Effector CD4-positive, alpha-beta T cell (primary cell): ENCODE data around the gene ETAA1.

Experiments
- DNase-seq: peaks from one replicate; pipeline ENCODE4 v3.0.0-alpha.2; 2020

ETAA1 gene

DNA sequence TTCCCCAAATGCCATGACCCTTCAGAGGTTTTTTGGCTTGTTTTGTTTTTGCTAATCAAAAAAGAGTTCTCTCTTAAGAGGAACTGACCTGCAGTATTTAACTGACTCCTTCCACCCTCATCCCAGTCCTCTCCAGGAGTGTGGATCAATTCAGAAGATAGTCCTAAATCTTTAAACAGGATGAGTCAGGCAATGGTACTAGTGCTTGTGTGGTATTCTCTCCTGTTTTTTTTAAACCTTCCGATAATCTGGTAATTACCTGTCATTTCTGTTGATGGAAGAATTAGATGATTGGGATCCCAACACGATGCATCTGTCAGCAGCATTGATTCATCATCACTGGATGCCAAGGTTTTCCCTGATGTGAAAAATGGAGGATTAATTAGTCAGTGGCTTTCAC, 41.2 kb downstream of the ETAA1 start:
- no peak for DNase-seq

DNA sequence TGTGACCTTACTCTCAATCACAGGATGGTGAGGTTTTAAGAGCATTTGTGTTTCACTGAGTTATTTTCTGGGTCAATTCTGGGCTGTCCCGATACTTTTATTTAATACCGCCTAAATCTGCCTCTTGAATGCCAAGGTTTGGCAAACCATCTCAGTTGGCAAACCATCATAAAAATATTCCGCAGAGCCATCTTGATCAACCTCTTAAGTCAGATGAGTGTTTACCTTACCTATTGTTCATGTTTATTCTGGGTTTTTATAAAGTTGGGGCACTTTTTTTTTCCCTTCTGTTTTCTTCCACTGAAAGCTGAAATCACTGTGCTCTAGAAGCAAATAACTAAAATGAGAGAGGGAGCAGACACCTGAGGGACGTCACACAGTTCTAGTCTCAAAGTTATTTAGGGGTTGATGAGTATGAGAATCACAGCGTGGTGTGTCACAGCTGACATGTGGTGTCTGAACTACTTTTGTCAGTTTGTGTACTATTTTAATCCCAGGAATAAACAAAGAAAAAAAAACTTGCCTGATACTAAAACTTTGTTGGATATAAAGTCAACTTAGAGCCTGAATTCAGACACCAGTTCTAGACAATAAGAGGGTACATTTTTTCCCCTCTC, 48.6 kb downstream of the ETAA1 start:
- DNase-seq: no peak

DNA sequence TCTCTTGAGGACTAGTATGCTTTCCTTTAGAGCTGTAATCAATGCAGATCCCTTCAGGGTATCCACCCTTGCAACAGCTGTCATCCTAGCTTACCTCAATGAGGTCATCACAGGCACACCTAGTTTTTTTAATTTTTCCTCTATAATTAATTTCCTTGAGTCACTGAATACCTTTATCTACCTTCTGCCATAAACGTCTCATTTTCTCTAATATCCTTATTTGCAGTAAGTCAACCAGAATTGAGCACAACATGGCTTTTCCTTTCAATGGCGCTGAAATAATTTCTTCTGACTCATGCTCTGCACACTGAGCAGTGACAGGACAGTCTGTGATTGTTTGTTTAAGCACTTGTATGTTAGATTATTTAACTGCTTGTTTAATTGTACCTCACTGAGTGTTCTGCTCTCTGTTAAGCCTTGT, 49.4 kb downstream of the ETAA1 start:
- no peak for DNase-seq

DNA sequence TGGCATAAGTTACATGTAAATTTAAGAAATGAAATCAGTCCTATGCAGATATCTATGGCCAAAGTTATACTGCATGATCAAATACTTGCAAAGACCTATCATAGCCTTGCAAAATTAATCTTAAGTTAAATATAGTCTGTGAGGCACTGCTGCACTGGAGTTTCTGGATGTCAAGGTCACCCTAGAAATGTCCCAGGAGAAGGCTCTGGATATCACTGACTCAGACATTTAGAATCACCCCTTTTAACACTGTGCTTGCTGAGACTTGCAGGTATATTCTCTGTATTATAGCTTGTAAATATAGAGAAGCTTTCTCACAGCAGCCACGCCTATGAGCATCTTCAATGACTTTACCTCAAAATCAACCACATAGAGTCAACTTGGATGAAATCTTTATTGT, 51.5 kb downstream of the ETAA1 start:
- no peak for DNase-seq

DNA sequence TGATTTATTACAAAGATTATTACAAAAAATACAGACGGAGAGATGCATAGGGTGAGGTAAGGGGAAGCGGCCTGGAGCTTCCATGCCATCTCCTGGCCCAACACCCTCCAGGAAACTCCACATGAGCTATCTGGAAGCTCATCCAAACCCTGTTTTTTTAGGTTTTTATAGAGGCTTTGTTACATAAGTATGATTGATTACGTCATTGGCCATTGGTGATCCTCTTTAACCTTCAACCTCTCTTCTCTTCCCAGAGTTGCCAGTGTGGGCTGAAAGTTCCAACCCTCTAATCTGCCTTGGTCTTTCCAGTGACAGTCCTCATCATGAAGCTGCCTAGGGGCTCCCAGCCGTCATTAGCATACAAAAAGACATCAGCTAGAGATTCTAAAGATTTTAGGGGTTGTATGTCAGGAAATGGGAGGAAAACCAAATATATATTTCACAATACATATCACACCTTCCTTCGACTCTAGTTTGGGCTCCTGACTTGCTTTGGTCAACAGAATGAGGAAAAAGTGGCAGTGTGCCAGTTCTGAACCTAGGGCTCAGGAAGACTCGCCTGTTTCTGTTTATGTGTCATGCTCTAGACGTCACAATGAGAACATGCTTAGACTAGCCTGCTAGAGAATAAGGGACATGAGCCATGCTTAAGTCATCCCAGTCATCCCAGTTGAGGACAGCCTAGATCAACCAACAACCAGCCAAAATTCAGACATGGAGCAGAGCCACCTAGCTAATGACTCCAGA, 54.1 kb downstream of the ETAA1 start:
- DNase-seq: no peak

DNA sequence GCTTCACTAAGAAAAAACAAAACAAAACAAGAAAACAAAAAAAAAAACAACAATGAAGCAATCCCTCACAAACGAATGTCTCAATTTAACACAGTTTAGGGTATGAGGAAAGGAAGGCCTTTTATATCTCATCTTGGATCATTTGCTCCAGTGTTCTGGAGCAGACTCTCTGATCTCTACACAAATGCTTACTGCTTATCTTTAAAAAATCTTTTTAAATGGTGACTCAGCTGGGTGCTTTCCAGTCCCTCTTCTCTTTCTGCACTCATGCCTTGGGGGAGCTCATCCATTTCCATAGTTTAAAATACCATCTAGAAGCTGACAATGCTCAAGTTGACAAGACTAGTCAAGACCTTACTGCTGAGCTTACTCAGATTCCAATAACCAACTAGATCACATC, 56.2 kb downstream of the ETAA1 start:
- no peak for DNase-seq

DNA sequence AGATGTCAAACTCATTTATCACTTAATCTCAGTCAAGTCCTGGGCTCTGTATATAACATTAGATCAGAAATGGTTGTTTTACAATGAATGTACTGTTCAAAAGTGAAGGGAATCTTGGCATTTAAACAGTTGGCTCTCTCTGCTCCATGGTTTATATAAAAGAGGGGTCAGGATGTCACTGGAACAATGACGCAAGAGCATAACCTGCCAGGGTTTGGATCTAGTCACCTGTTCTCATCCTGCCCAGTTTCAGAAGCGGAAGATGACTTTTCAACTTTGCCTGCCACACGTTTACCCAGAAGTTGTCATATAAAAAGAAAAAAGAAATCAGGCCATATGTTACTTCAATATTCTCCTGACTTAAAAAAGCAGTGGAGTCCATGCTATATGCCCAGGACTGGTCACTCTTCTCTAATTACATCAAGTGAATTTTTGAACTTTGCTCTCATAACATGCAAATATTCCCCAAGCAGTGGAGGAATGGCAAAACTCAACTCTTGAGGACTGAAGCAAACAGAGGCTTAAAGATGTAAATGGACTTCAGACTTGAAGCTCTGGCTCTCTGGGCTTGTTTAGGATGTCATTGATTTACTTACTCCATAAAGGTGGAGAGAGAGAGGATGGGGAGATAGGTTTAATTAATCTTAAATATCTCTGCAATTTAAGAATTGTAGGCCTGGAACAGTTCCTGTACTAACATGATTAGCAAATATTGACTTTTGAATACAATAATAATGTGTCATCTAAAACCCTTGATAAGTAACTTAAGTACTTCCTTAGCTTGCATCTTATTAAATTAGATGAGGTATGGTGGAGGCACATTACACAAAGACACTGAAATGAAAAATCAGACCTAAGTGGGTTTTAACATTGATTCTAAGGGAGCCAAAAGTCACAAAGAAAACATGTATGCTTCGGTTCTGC, 58.3 kb downstream of the ETAA1 start:
- no peak for DNase-seq

DNA sequence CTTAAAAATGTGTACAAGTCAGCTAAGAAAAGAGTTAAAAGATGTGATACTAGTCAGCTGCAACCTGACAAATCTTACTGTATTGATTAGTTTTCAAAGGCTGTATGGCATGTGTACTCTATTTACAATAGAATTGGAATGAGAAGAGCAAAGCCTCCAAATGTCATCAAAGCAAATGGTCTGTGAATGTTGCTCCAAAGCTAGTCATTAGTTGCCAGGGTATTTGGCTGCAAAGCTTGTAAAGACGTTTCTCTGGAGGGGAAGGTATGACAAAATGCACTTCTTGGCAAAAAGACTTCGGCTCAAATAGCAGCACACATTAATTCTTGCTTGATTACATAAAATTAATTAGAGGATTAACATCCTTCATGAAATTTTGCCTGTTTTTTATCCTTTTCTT, 59.3 kb downstream of the ETAA1 start:
- no peak for DNase-seq

DNA sequence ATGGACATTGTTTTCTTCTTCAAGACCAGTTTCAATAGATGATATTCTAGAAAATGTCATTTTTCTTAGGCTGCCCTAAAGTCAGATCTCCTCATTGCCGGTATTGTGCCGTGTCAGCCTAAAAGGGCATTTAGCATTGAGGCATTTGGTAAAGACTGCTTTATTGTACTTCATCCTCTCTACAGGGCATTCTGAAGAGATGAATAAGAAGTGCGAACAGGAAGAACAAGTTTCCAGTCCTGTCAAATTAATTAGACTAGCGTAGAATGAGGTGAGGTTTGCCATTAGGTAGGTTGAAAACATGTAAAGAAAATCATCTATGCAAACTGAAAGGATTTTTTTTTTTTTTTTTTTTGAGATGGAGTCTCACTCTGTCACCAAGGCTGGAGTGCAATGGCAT, 60.6 kb downstream of the ETAA1 start:
- no peak for DNase-seq

DNA sequence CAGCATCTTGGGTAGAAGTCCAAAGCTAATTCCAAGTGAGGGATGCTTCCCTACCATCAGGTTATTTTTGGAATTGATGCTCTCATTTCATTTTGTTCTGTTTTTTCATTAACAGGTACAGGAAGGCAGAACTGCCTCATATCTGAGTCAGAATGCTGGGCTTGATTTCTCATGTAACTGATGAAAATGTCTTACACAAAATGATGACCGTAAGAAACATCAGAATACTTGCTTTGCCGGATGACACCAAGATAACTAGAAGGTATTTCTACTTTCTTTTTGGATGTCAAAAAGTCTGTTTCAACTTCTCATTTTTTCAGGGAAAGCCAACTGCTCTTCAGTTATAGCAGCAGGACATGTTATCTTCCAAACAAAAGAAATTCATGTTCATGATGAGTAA, 62.6 kb downstream of the ETAA1 start:
- DNase-seq: no peak
